ENCODE measurements around the gene OR10H1.
"Not testable (repeated sequence)": the region's sequence is repeated elsewhere in the genome, so short reads cannot be mapped to it uniquely, and the experiment has no call there.

Gene OR10H1

GRCh38 chr19:15815306-15815705 lies at the start of gene OR10H1:
OR10H1 (minus strand) TSS chr19:15815664; CDS start chr19:15808037, 7,627 bp downstream.
- DNase-seq, result no peak
- in situ Hi-C loops (cut with MboI; ENCODE audit: low pct_unique_long_range_greater_than_20kb, low sequenced_read_pairs), result no loop called here

GRCh38 chr19:15864824-15865223 lies 49.4 kb upstream of the OR10H1 start:
- in situ Hi-C loops (cut with MboI; ENCODE audit: low pct_unique_long_range_greater_than_20kb, low sequenced_read_pairs), result no loop called here
- peak; percentile 37 for DNase-seq

- DNase-seq, result no peak
- in situ Hi-C loops (cut with MboI; ENCODE audit: low pct_unique_long_range_greater_than_20kb, low sequenced_read_pairs), result no loop called here
Measured at GRCh38 chr19:15863272-15863671, 47.8 kb upstream of the OR10H1 start.

- in situ Hi-C loops (cut with MboI; ENCODE audit: low pct_unique_long_range_greater_than_20kb, low sequenced_read_pairs), result no loop called here
- no peak for DNase-seq
Measured at GRCh38 chr19:15862444-15862843, 47.0 kb upstream of the OR10H1 start.

- no peak for DNase-seq
- in situ Hi-C loops (cut with MboI; ENCODE audit: low pct_unique_long_range_greater_than_20kb, low sequenced_read_pairs), result no loop called here
Measured at GRCh38 chr19:15860522-15860921, 45.1 kb upstream of the OR10H1 start.

- in situ Hi-C loops (cut with MboI; ENCODE audit: low pct_unique_long_range_greater_than_20kb, low sequenced_read_pairs), result no loop called here
- no peak for DNase-seq
Measured at GRCh38 chr19:15859187-15859586, 43.7 kb upstream of the OR10H1 start.

GRCh38 chr19:15850385-15850784 lies 34.9 kb upstream of the OR10H1 start:
- in situ Hi-C loops (cut with MboI; ENCODE audit: low pct_unique_long_range_greater_than_20kb, low sequenced_read_pairs), result no loop called here
- DNase-seq, result no peak

- in situ Hi-C loops (cut with MboI; ENCODE audit: low pct_unique_long_range_greater_than_20kb, low sequenced_read_pairs), result no loop called here
- no peak for DNase-seq
Measured at GRCh38 chr19:15846923-15847322, 31.5 kb upstream of the OR10H1 start.

- peak; percentile 65 for DNase-seq
- in situ Hi-C loops (cut with MboI; ENCODE audit: low pct_unique_long_range_greater_than_20kb, low sequenced_read_pairs), result not testable (repeated sequence)
Measured at GRCh38 chr19:15843894-15844222, 28.4 kb upstream of the OR10H1 start.

- in situ Hi-C loops (cut with MboI; ENCODE audit: low pct_unique_long_range_greater_than_20kb, low sequenced_read_pairs), result no loop called here
- DNase-seq, result no peak
Measured at GRCh38 chr19:15843203-15843893, 27.9 kb upstream of the OR10H1 start.

GRCh38 chr19:15841875-15842569 lies 26.6 kb upstream of the OR10H1 start:
- in situ Hi-C loops (cut with MboI; ENCODE audit: low pct_unique_long_range_greater_than_20kb, low sequenced_read_pairs), result no loop called here
- DNase-seq, result peak; percentile 24

GRCh38 chr19:15840833-15841232 lies 25.4 kb upstream of the OR10H1 start:
- no peak for DNase-seq
- in situ Hi-C loops (cut with MboI; ENCODE audit: low pct_unique_long_range_greater_than_20kb, low sequenced_read_pairs), result no loop called here

GRCh38 chr19:15839888-15840287 lies 24.4 kb upstream of the OR10H1 start:
- in situ Hi-C loops (cut with MboI; ENCODE audit: low pct_unique_long_range_greater_than_20kb, low sequenced_read_pairs); DNase-seq: not testable (repeated sequence)

GRCh38 chr19:15838351-15838750 lies 22.9 kb upstream of the OR10H1 start:
- DNase-seq, result no peak
- in situ Hi-C loops (cut with MboI; ENCODE audit: low pct_unique_long_range_greater_than_20kb, low sequenced_read_pairs), result no loop called here

- in situ Hi-C loops (cut with MboI; ENCODE audit: low pct_unique_long_range_greater_than_20kb, low sequenced_read_pairs), result no loop called here
- DNase-seq, result no peak
Measured at GRCh38 chr19:15837221-15837731, 21.8 kb upstream of the OR10H1 start.

- in situ Hi-C loops (cut with MboI; ENCODE audit: low pct_unique_long_range_greater_than_20kb, low sequenced_read_pairs), result no loop called here
- peak; percentile 99 for DNase-seq
Measured at GRCh38 chr19:15836330-15837220, 21.1 kb upstream of the OR10H1 start.

- peak; percentile 27 for DNase-seq
- in situ Hi-C loops (cut with MboI; ENCODE audit: low pct_unique_long_range_greater_than_20kb, low sequenced_read_pairs), result not testable (repeated sequence)
Measured at GRCh38 chr19:15835565-15836329, 20.3 kb upstream of the OR10H1 start.

- DNase-seq; in situ Hi-C loops (cut with MboI; ENCODE audit: low pct_unique_long_range_greater_than_20kb, low sequenced_read_pairs): not testable (repeated sequence)
Measured at GRCh38 chr19:15834232-15834631, 18.8 kb upstream of the OR10H1 start.

- in situ Hi-C loops (cut with MboI; ENCODE audit: low pct_unique_long_range_greater_than_20kb, low sequenced_read_pairs), result no loop called here
- no peak for DNase-seq
Measured at GRCh38 chr19:15831626-15832025, 16.2 kb upstream of the OR10H1 start.
